Stimulated activated CD4-positive, alpha-beta T cell treated with anti-CD3 and anti-CD28 coated beads, Interleukin-1b, Interleukin-23, amount 100 ng/mL, for 4 hours (primary cell): ENCODE measurements around the gene MCAT.
A peak's percentile ranks its signal among the peaks of the same experiment; 100 is the strongest.
"Not testable (repeated sequence)": the region's sequence is repeated elsewhere in the genome, so short reads cannot be mapped to it uniquely, and the experiment has no call there.

ENCODE experiments used
- DNase-seq, 2 donors: peaks; one replicate each; pipeline ENCODE4 v3.0.0-alpha.2; 2020; ENCODE audit warnings: low read depth in 2 of 2

The MCAT gene

DNA sequence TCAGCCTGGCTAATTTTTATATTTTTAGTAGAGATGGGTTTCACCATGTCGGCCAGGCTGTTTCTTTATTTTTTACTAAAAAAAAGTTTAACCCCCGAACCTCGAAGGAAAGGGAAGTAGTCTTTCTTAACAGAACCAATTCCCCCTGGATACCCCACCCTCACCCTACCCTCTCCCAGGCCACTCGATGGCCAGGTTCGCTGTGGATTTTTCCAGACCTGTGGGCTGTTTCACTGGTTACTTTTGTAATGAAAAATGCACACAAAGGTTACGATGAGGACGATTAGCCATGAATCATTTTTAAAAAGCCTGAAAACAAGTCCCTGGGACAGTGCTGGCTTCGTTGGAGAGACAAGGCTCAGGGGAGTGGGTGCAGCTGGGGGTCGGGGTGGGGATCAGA, 10.7 kb upstream of the MCAT start:
- DNase-seq = no peak

GRCh38 chr22:43152357-43153071, 9.3 kb upstream of the MCAT start:
- peak; percentile 30 to 47 for DNase-seq

DNA sequence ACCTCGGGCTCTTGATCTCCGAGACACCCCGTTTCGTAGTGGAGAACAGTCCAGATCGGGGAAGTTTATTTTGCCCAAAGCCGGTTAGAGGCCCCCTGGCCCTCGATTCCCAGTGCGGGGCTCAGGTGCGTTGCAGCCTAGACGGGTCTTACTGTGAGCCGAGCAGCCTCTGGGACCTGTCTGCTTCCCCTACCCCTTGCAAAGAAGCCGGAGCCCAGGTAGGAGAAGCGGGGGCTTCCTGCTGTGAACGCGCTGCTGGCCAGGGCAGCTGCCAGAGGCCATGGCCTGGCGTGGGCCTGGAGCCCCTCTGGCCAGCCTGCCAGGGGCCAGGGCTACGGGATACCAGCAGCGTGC, 8.8 kb upstream of the MCAT start:
- DNase-seq = no peak

DNA sequence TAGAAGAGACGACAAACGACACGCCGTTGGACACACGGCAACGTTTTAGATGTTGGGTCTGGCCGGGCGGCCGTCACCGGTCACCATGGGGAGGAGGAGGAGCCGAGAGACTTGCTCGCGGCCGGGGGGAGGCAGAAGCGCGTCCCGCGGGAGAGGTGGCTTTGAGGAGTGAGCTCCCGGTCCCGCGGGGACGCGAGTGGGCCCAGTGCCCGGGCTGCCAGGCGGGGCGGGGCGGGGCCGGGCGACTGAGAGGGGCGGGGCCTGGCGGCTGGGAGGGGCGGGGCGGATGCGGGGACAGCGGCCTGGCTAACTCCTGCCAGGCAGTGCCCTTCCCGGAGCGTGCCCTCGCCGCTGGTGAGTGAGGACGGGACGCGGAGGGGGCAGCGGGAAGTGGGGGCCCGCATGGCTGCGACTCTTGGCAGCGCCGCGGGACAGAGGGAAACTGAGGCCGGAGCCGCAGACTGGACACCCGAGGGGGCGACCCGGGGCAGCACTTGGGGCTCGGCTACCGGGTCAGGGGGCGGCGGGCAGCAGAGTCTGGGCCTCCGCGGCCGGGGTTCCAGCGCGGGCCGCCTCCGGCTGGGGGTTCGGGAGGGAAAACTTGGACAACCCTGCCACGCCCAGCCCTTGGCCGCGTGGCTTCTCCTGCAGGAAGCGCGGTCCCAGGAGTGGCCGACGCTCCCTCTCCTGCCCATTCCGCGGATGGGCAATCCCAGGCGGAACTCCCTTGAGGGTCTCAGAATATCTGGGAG, 8.2 kb upstream of the MCAT start, which contains the start of gene TSPO:
TSPO (plus strand) TSS at position 309 of the 752 bp plus-strand sequence. CDS start 7,680 bp downstream, outside the sequence.
- DNase-seq = peak; percentile 48 to 70

GRCh38 chr22:43150731-43151206, 7.6 kb upstream of the MCAT start:
- DNase-seq = no peak

GRCh38 chr22:43148581-43148980, 5.4 kb upstream of the MCAT start:
- DNase-seq = no peak

DNA sequence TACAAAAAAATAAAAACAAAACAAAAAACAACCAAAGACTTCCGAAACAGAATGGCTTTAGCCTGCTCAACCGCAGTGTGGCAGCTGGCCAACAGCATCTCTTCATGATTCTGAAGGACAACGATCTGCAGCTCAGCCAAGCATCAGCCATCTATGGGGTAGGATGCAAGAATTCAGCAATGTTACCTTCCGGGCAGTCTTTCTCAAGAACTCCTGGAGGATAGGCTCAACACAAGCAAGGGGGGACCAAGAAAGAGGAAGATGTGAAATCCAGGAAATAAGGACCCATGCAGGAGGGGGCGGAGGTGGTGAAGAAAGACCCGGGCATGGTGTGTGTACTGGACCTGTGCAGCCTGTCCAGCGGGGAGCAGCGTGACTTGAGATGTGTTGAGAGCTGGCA, 4.6 kb upstream of the MCAT start:
- no peak for DNase-seq

GRCh38 chr22:43146332-43146731, 3.1 kb upstream of the MCAT start:
- DNase-seq = not testable (repeated sequence)

- not testable (repeated sequence) for DNase-seq
These were observed 2.2 kb upstream of the MCAT start for GRCh38 chr22:43145371-43145770.

GRCh38 chr22:43144949-43145348, 1.8 kb upstream of the MCAT start:
- no peak for DNase-seq

DNA sequence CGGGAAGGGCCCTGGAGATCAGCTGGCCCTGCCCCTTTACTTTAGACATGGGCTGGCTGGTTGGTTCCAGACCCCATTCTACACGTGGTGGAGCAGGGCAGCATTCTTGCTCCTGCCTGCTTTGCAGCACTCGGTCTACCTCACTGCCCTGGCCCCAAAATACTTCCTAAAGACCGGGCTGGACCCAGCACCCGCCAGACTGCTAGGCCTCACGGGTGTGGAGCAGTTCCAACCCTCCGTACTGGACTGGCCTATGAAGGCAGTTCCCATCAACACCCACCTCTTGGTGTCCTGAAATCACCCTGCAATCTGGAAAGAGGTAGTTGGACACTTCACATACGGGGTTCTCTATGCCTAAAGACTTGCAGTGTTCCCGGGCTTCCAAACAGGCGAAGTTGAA, 6.4 kb downstream of the MCAT start:
- DNase-seq = no peak

GRCh38 chr22:43136255-43136654, 6.9 kb downstream of the MCAT start:
- DNase-seq = peak; percentile 31 to 33

- DNase-seq = no peak
These were observed 7.6 kb downstream of the MCAT start for GRCh38 chr22:43135565-43135964.

DNA sequence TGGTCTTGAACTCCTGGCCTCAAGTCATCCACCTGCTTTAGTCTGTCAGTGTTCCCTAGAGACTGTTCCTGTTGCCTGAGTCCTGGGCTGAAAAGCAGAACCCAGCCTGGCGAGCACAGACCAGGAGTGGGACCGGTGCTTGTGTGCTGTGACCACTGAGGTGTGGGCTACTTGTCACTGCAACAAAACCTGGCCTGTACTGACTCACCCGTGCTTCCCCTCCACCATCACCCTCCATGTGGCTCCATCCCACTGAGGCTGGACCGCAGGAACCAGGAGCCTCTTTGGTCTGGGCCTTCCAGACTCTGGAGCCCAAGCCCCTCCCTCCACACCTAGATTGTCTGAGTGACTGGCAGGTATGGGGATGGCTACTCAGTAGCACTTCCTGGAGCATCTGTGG, 8.6 kb downstream of the MCAT start:
- no peak for DNase-seq

DNA sequence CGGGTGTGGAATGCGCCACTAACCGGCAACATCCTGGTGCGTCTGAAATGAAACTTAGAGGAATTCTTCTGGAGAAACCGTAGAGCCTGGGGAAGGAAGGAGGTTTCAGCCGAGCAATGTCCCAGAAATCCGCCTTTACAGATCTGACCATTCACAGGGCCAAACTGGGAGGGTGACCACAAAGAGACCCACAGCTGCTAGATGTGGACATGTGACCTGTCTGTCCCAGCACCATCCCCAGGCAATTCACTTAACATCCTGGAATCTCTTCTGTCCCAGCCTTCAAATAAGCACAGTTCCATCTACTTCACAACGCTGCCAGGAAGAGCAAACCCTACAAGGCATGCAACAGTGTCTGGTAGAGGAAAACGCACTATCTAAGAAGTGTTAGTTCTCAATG, 9.8 kb downstream of the MCAT start:
- no peak for DNase-seq

GRCh38 chr22:43131773-43132501, 11.3 kb downstream of the MCAT start:
- no peak for DNase-seq

DNA sequence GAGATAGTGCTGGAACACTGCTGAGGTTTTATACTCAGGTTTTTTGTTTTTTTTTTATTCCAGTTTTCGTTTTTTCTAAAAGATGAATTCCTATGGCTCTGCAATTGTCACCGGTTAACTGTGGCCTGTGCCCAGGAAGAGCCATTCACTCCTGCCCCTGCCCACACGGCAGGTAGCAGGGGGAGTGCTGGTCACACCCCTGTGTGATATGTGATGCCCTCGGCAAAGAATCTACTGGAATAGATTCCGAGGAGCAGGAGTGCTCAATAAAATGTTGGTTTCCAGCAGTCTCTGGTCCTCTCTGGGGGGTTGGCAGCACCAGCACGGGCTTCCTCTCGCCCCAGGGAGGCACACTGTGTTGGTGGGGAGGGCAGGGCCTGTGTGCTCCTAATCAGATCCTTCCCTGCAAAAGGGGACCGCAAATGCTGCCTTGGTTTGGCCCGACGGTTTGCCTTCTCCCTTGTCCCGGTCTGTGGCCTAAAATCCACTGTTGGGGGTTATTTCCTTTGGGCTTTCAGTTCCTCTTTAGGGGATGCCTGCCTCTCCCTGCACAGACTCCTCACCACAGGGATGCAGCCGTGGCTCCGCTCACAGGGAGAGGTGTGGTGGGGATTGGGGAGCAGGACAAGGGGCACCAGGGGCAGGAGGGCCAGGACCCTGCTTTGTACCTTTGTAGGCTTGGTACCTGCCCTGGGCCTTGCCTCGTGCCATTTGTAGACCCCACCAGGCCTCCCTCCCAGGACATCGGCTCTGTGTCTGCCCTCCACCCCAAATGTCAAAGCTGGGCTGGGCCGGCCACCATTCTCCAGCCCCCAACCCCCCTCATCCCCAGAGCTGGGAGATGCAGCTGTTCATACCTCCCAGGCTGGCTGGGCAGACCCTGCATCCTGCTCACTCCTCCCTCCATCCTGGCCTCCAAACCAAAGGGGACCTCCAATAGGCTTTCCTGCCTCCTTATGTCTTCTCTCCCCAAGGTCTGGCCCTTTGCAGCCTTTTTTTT, 13.5 kb downstream of the MCAT start:
- DNase-seq = no peak

DNA sequence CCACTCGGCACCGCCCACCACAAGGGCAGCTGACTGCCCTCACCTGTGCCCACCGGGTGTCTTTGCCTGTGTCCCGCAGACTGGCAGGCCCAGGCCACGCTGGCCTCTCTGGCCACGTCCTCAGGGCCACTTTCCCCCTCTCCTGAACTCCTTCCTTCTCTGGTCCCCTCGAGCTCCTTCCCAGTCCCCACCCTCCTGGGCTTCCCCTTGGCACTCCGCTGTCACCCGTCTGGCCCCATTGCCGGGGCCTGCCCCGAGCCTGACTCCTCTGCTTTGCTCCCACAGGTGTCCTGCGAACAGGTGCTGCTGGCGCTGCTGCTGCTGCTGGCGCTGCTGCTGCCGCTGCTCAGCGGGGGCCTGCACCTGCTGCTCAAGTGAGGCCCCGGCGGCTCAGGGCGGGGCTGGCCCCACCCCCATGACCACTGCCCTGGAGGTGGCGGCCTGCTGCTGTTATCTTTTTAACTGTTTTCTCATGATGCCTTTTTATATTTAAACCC, 14.2 kb downstream of the MCAT start:
- no peak for DNase-seq

DNA sequence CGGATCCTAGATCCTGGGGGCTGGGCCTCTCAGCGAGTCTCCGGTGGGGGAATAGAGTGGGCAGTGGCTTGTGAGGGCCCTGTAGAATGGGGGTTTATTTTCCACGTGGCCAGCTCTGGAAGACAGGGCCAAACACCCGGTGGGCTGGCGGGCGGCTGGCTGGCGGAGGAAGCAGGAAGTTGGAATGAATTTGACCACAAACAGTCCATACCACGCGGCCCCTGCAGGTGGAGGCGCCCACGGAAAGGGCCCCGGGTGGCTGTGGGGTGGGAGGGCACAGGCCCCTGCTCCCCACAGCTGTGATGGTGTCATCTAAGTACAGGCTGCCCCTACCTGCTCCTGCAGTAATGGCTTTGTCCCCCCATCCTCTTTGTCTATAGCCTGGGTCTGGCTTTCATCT, 15.1 kb downstream of the MCAT start:
- no peak for DNase-seq

DNA sequence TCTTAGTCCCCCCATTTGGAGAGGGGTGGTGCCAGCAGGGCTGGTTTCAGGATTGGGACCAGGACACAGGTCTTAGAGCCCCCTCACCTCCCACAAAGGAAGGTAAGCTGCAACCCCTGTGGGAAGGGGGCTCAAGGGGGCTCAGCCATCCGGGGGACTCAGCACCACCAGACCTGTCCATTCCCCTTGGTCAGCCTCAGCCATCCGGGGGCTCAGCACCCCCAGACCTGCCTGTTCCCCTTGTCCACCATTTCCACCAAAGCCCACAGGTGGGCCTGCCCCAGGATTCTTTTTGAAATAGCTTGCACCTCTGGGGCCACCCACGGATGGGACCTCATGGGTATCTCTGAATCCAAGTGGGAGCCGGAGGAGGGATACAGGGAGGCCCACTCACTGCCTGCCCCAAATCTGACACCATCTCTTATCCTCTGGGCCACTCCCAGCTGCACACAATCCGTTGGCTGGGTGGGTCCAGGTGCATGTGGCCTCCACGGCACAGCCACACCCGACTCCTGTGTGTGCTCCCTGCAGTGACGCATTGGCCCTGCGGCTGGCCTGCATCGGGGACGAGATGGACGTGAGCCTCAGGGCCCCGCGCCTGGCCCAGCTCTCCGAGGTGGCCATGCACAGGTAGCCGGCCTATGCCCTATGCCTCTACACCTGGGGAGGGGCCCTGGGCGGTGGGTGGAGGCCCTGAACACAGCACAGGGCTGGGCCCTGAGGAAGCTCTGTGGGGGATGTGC, 15.9 kb downstream of the MCAT start:
- no peak for DNase-seq
